ENCODE results near the gene BLNK. TPM values are rescaled to one million over a fixed set of nuclear protein-coding genes. Genes with fewer than 3 reads are reported as not detected.

The BLNK gene
- total RNA-seq, 4 donors from 2014 or later, result 28.2 to 50.5 (median 35.9) TPM

DNA sequence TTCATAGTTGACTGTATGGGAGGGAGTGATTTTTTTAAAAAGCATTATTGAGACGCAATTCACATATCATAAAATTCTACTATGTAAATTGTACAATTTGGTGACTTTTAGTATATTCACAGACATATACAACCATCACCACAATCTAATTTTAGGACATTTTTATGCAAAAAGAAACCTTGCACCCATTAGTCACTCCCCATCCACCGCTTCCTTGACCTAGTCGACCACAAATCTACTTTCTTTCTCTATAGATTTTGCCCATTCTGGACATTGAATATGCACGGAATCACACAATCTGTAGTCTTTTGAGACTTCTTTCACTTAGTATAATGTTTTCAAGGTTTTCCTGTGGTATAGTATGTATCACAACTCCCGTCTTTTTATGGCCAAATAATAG is 54.6 kb downstream of the BLNK start:
- no peak for TF ChIP-seq POLR2A (IDR thresholded peaks at IDR 0.05)
- TF ChIP-seq, protein P1, sequence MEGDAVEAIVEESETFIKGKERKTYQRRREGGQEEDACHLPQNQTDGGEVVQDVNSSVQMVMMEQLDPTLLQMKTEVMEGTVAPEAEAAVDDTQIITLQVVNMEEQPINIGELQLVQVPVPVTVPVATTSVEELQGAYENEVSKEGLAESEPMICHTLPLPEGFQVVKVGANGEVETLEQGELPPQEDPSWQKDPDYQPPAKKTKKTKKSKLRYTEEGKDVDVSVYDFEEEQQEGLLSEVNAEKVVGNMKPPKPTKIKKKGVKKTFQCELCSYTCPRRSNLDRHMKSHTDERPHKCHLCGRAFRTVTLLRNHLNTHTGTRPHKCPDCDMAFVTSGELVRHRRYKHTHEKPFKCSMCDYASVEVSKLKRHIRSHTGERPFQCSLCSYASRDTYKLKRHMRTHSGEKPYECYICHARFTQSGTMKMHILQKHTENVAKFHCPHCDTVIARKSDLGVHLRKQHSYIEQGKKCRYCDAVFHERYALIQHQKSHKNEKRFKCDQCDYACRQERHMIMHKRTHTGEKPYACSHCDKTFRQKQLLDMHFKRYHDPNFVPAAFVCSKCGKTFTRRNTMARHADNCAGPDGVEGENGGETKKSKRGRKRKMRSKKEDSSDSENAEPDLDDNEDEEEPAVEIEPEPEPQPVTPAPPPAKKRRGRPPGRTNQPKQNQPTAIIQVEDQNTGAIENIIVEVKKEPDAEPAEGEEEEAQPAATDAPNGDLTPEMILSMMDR (IDR thresholded peaks at IDR 0.05), result no peak
- Histone ChIP-seq H3K4me3 (no peak overlapping the region), H3K9me3 (no peaks in the 10 kb centered on the region), H3K27ac (no peak overlapping the region), H3K4me1 (no peaks in the 10 kb centered on the region), H3K36me3 (peaks cover 0 to 98% (median 0%) of the 10 kb centered on the region in 3 donors), H3K27me3 (peaks cover 0 to 4% (median 0%) of the 10 kb centered on the region in 4 donors)
- intact Hi-C loops (cut with DNase I), result no loop called here
- no peak for DNase-seq
- WGBS, 2 donors, result 85 to 87% methylated on average over 5 of the region's 5 CpGs

DNA sequence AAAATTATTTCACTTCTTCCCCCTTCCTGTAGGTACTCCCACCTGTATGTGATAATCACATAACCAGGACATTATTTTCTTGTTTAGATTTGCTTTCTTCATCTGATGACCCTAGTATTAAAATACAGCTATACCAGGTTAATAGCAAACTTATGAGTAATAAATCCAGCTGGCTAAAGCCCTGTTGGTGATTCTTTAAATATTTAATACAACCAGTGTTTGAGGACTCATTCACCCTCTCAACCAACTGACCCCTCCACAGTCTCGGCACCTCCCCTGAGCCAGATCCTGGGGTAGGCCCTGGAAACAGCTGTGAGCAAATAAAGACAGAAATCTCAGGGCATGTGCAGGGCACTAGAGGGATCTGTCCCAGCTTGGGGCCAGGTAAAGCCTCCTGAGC is 58.5 kb downstream of the BLNK start:
- intact Hi-C loops (cut with DNase I), result no loop called here
- Histone ChIP-seq H3K36me3 (peaks cover 0 to 98% (median 0%) of the 10 kb centered on the region in 3 donors), H3K27ac (no peak overlapping the region), H3K4me3 (no peak overlapping the region), H3K9me3 (no peaks in the 10 kb centered on the region), H3K4me1 (no peaks in the 10 kb centered on the region), H3K27me3 (no peaks in the 10 kb centered on the region)
- TF ChIP-seq, protein P1 (IDR thresholded peaks at IDR 0.05), result no peak
- TF ChIP-seq POLR2A (IDR thresholded peaks at IDR 0.05), result no peak
- 80 to 100% methylated on average over 1 of the region's 1 CpG for WGBS, 2 donors
- no peak for DNase-seq

DNA sequence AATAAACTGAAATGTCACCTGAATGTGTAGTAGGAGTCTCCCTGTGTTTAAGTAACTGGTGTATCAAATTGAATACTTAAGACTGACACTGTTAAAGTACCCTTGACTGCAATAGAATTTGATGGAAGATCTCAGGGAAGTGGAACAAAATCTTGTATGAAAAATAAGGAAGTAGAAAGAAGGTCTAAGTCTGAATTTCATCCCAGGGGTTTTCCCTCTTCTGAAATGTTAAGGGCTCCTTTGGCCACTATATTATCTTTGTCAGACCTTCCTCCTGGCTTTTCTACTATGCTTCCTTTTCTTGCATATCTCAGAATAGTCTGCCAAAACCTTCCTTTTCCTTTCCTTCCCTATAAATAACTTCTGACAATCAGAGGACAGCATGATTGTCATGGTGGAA is 59.6 kb downstream of the BLNK start:
- intact Hi-C loops (cut with DNase I), result no loop called here
- no peaks in the 10 kb centered on the region for H3K27me3 ChIP-seq
- DNase-seq, result no peak

DNA sequence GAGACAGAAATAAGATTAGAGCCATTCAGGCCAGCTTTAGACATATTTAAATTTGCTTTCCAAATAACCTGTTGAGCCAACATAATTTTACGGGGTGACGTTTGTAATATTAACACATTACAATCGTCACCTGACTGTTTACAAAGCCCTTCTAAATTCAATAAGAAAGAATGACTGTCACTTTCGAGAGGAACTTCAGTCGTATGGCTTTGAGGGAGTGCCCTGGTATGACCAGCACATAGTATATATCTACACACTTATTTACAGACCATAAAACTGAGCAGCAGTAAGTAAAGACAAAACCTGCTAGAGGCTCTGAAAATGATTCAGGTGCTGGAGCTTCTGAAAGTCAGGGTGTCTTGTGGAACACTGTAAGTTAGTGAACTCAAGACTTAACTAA is 62.4 kb downstream of the BLNK start:
- Histone ChIP-seq H3K4me1 (no peaks in the 10 kb centered on the region), H3K9me3 (no peaks in the 10 kb centered on the region), H3K27ac (no peak overlapping the region), H3K36me3 (peaks cover 0 to 97% (median 0%) of the 10 kb centered on the region in 3 donors), H3K27me3 (no peaks in the 10 kb centered on the region), H3K4me3 (no peak overlapping the region)
- DNase-seq, result no peak
- TF ChIP-seq, protein P1 (IDR thresholded peaks at IDR 0.05), result no peak
- TF ChIP-seq POLR2A (IDR thresholded peaks at IDR 0.05), result no peak
- intact Hi-C loops (cut with DNase I), result no loop called here
- WGBS, 2 donors, result 66 to 75% methylated on average over 5 of the region's 5 CpGs

More for the DNA sequence above, 59.6 kb downstream of the BLNK start:
- Histone ChIP-seq H3K4me1 (no peaks in the 10 kb centered on the region), H3K27ac (no peak overlapping the region), H3K9me3 (no peaks in the 10 kb centered on the region), H3K4me3 (no peak overlapping the region), H3K36me3 (peaks cover 0 to 100% (median 0%) of the 10 kb centered on the region in 3 donors)
- TF ChIP-seq POLR2A (IDR thresholded peaks at IDR 0.05), result no peak
- TF ChIP-seq, protein P1 (IDR thresholded peaks at IDR 0.05), result no peak

DNA sequence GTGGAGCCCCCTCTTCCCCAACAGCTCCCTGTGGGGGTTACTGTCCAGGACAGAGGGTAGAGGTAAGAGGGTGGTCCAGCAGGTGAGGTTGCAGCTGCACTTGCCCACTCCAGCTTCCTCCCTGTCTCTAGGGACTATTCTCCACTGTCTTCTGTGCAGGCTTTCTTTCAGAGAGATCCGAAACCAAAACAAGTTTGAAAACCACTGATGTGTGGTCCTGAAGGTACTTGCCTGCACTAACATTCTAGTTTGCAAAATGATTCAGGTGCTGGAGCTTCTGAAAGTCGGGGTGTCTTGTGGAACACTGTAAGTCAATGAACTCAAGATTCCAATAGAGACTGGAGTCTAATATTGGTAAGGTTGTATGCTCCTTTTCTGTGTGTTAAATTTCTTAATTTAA is 63.1 kb downstream of the BLNK start:
- DNase-seq, result no peak
- H3K4me3 ChIP-seq, result no peak overlapping the region
- 65 to 77% methylated on average over 2 of the region's 2 CpGs for WGBS, 2 donors
- no peaks in the 10 kb centered on the region for H3K4me1 ChIP-seq
- TF ChIP-seq, protein P1 (IDR thresholded peaks at IDR 0.05), result no peak
- TF ChIP-seq POLR2A (IDR thresholded peaks at IDR 0.05), result no peak
- H3K9me3 ChIP-seq, result no peaks in the 10 kb centered on the region
- H3K27me3 ChIP-seq, result no peaks in the 10 kb centered on the region
- H3K27ac ChIP-seq, result no peak overlapping the region
- intact Hi-C loops (cut with DNase I), result no loop called here
- peaks cover 0 to 97% (median 0%) of the 10 kb centered on the region in 3 donors for H3K36me3 ChIP-seq

Measured in esophagus squamous epithelium (tissue), 5 donors.